ENCODE data around the gene TAS2R5. TPM values are rescaled to one million over a fixed set of nuclear protein-coding genes. Genes with fewer than 3 reads are reported as not detected.

TAS2R5 gene
- total RNA-seq, 1 donor = 1.9 TPM

Other genes with a start within 250 kb of the TAS2R5 start
- 19.7 TPM for gene AGK, start 238.8 kb upstream of the TAS2R5 start, total RNA-seq
- 45.8 TPM for gene DENND11, start 88.1 kb upstream of the TAS2R5 start, total RNA-seq
- gene WEE2, start 81.9 kb upstream of the TAS2R5 start, total RNA-seq = not detected
- 32.9 TPM for gene SSBP1, start 51.9 kb upstream of the TAS2R5 start, total RNA-seq
- gene TAS2R3, start 26.1 kb upstream of the TAS2R5 start, total RNA-seq = 1.1 TPM
- 0.81 TPM for gene TAS2R4, start 13.5 kb upstream of the TAS2R5 start, total RNA-seq
- not detected for gene PRSS37, start 51.3 kb downstream of the TAS2R5 start, total RNA-seq
- not detected for gene OR9A4, start 126.2 kb downstream of the TAS2R5 start, total RNA-seq
- under 0.01 TPM for gene CLEC5A, start 156.8 kb downstream of the TAS2R5 start, total RNA-seq
- not detected for gene TAS2R38, start 183.6 kb downstream of the TAS2R5 start, total RNA-seq
- gene MGAM, start 205.7 kb downstream of the TAS2R5 start, total RNA-seq = 0.27 TPM